CD14-positive monocyte (primary cell): ENCODE results near the gene ACVR1B. TPM values are rescaled to one million over a fixed set of nuclear protein-coding genes. Genes with fewer than 3 reads are reported as not detected.

Source experiments
- DNase-seq, 3 donors: peaks; one replicate each; pipeline ENCODE4 v3.0.0-alpha.2; 2011 to 2022
- H2AFZ ChIP-seq: 2 replicates; pipeline ENCODE4 v1.6.0; 2012; ENCODE audit warnings: mild to moderate bottlenecking, low read depth, low read length, inconsistent platforms; ENCODE audit not compliant: insufficient read depth, poor library complexity, severe bottlenecking
- H3K27ac ChIP-seq, 2 donors: 1 replicate in 1 of 2; 2 replicates in 1 of 2; pipeline ENCODE4 v1.5.1; 2012 to 2013; ENCODE audit warnings: low read length in 2 of 2, control low read depth in 1 of 2, inconsistent platforms in 1 of 2, low read depth in 1 of 2, mild to moderate bottlenecking in 1 of 2
- H3K27me3 ChIP-seq, 2 donors: one replicate each; pipeline versions ENCODE4 v1.6.0 to v1.6.1; 2011 to 2013; ENCODE audit warnings: low read length in 2 of 2; ENCODE audit not compliant: control insufficient read depth in 2 of 2, insufficient read depth in 2 of 2
- H3K36me3 ChIP-seq, 2 donors: replicated peaks in 1 of 2; 1 replicate in 1 of 2; 2 replicates in 1 of 2; pipeline versions ENCODE4 v1.5.1 to v1.6.1; 2012 to 2013; ENCODE audit warnings: low read length in 2 of 2, control low read depth in 1 of 2, inconsistent platforms in 1 of 2, mild to moderate bottlenecking in 1 of 2; ENCODE audit not compliant: insufficient read depth in 2 of 2, control insufficient read depth in 1 of 2
- H3K4me1 ChIP-seq, 2 donors: 1 replicate in 1 of 2; 2 replicates in 1 of 2; pipeline versions ENCODE4 v1.5.1 to v1.6.1; 2012 to 2013; ENCODE audit warnings: low read length in 2 of 2, control low read depth in 1 of 2, inconsistent platforms in 1 of 2, mild to moderate bottlenecking in 1 of 2, moderate library complexity in 1 of 2; ENCODE audit not compliant: insufficient read depth in 2 of 2, control insufficient read depth in 1 of 2
- H3K4me2 ChIP-seq: replicated peaks from 2 replicates; pipeline ENCODE3; 2012; ENCODE audit warnings: low read length, moderate library complexity, mild to moderate bottlenecking; ENCODE audit not compliant: poor library complexity, severe bottlenecking; ENCODE audit errors: extremely low read depth
- H3K4me3 ChIP-seq, 3 experiments: fragments of 200-600 bp in 1 of 3; sonication (generic) in 1 of 3; replicated peaks in 1 of 3; 1 replicate in 2 of 3; 2 replicates in 1 of 3; pipeline ENCODE4 v1.5.1; 2011 to 2013; ENCODE audit warnings: low read length in 3 of 3, mild to moderate bottlenecking in 3 of 3, control low read depth in 2 of 3, low read depth in 2 of 3, inconsistent platforms in 1 of 3, moderate library complexity in 1 of 3
- H3K79me2 ChIP-seq: 2 replicates; pipeline ENCODE4 v1.6.0; 2012; ENCODE audit warnings: mild to moderate bottlenecking, control low read depth, inconsistent platforms, low read length, moderate library complexity; ENCODE audit not compliant: insufficient read depth
- H3K9ac ChIP-seq: 2 replicates; pipeline ENCODE4 v1.6.0; 2017; ENCODE audit warnings: low read length, mild to moderate bottlenecking; ENCODE audit not compliant: insufficient read depth, poor library complexity, severe bottlenecking
- H3K9me3 ChIP-seq, 2 donors: replicated peaks in 1 of 2; 1 replicate in 1 of 2; 2 replicates in 1 of 2; pipeline versions ENCODE4 v1.5.1 to v1.6.1; 2012 to 2013; ENCODE audit warnings: low read length in 2 of 2, control low read depth in 1 of 2; ENCODE audit not compliant: control insufficient read depth in 1 of 2, insufficient read depth in 1 of 2
- H4K20me1 ChIP-seq: 2 replicates; pipeline ENCODE4 v1.6.0; 2012; ENCODE audit warnings: mild to moderate bottlenecking, low read length, control low read depth, moderate library complexity; ENCODE audit not compliant: insufficient read depth
- H3K27ac Mint-ChIP-seq, 7 donors: one replicate each; pipeline ENCODE4 v1.8.0; 2020; ENCODE audit warnings: mild to moderate bottlenecking in 7 of 7, mixed read lengths in 7 of 7, moderate library complexity in 6 of 7, inconsistent platforms in 2 of 7
- H3K27me3 Mint-ChIP-seq, 3 donors: one replicate each; pipeline ENCODE4 v1.8.0; 2021 to 2022; ENCODE audit warnings: low read depth in 3 of 3, mild to moderate bottlenecking in 3 of 3, mixed read lengths in 3 of 3, moderate library complexity in 3 of 3, inconsistent platforms in 1 of 3
- H3K36me3 Mint-ChIP-seq, 2 donors: one replicate each; pipeline ENCODE4 v1.8.0; 2020; ENCODE audit warnings: mixed read lengths in 2 of 2, inconsistent platforms in 1 of 2, mild to moderate bottlenecking in 1 of 2
- H3K4me1 Mint-ChIP-seq: one replicate; pipeline ENCODE4 v1.8.0; 2020; ENCODE audit warnings: mild to moderate bottlenecking, mixed read lengths
- H3K4me3 Mint-ChIP-seq, 2 donors: one replicate each; pipeline ENCODE4 v1.8.0; 2020; ENCODE audit warnings: mild to moderate bottlenecking in 2 of 2, mixed read lengths in 2 of 2, moderate library complexity in 1 of 2
- H3K9me3 Mint-ChIP-seq, 7 donors: one replicate each; pipeline ENCODE4 v1.8.0; 2020 to 2022; ENCODE audit warnings: mixed read lengths in 7 of 7, mild to moderate bottlenecking in 6 of 7, moderate library complexity in 6 of 7, inconsistent platforms in 2 of 7
- CTCF ChIP-seq: fragments of 200-600 bp; IDR thresholded peaks from one replicate; pipeline ENCODE4 v1.8.0; 2022; ENCODE audit warnings: antibody characterized with exemption, mild to moderate bottlenecking
- WGBS: methylation state at CpG from one replicate; pipeline ENCODE4 v1.1.5; 2013; ENCODE audit warnings: missing lambda C conversion rate; ENCODE audit not compliant: insufficient coverage; 5-methylcytosine and 5-hydroxymethylcytosine counted together
- intact Hi-C, 2 donors: fragments of 100-400 bp; cut with micrococcal nuclease; formaldehyde crosslinking; loops; one replicate each; pipeline versions ENCODE4 v1.15.0 to v1.15.1; 2023
- polyA plus RNA-seq, 3 donors: library from polyadenylated mRNA; depleted of rRNA in 1 of 3; unstranded in 2 of 3; stranded (reverse) in 1 of 3; fragments of 300-500 nt in 2 of 3; fragments of >200 nt in 1 of 3; fragmentation: Illumina TruSeq in 2 of 3; gene quantifications; 1 replicate in 2 of 3; 2 replicates in 1 of 3; pipeline ENCODE4 v1.2.3, GENCODE V29; 2012 to 2021

ACVR1B gene
- polyA plus RNA-seq, 3 donors: 1.8 to 18.5 (median 3.9) TPM

DNA sequence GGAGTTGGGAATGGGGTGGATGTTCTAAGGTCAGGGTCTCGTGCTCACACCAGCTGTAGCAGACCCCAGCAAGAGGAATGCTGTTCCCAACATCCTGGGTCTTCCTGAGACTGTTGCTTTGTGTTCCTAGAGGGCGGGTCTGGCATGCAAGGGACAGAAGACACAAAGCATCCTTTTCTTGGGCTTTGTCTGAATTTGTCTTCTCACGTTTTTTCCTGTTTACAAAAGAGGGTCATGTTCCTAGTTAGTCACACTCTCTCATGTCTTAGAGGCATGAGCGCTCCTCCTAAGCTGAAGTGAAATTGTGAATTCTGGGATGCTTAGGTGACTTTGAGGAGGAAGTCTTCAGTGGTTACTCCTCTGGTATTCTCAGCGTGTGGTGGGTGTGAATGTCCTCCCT, 45.6 kb downstream of the ACVR1B start:
- Mint-ChIP-seq H3K9me3 (peaks cover 0 to 4% (median 0%) of the 10 kb centered on the region in 7 donors), H3K4me3 (no peak overlapping the region), H3K27ac (peak overlapping the region in 1 of 7 donors; percentile 28), H3K27me3 (peaks cover 0 to 7% (median 2%) of the 10 kb centered on the region in 3 donors), H3K4me1 (peaks cover 11% of the 10 kb centered on the region), H3K36me3 (peaks cover 69 to 82% of the 10 kb centered on the region in 2 donors)
- Histone ChIP-seq H3K36me3 (peaks cover 42 to 70% of the 10 kb centered on the region in 2 donors), H3K9ac (no peak overlapping the region), H3K9me3 (no peaks in the 10 kb centered on the region), H3K4me2 (no peak overlapping the region), H3K79me2 (no peaks in the 10 kb centered on the region), H3K4me3 (no peak overlapping the region), H2AFZ (no peak overlapping the region), H3K27me3 (no peaks in the 10 kb centered on the region), H3K4me1 (peaks cover 0 to 2% of the 10 kb centered on the region in 2 donors), H4K20me1 (peaks cover 43% of the 10 kb centered on the region), H3K27ac (no peak overlapping the region)
- intact Hi-C loops: no loop called here
- DNase-seq: no peak
- TF ChIP-seq CTCF: no peak
- 100% methylated on average over 3 of the region's 5 CpGs for WGBS

DNA sequence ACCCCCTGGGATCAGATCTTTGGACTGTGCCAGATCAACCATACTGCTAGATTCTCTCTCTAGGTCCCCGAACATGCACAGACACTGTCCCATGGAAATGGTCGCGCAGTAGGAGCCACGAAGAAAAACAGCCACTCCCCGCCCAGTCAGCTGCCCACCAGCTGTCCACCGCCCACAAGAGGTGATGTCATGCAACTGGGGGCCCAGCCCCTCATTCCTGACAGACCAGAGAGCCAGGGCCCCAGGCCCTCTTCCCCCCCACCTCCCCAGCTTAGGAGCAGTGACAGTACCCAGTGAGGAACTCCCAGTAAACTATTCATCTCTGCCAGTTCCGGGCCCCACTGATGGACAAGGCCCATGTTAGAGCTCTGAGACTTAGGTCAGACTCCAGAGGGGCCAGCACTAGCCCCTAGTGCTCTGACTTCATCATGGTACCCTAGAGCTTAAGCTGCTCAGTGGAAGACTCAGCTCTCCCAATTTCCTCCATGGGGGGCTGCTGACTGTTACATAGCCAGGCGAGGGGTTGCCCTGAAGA, 51.6 kb downstream of the ACVR1B start:
- 89% methylated on average over 7 of the region's 8 CpGs for WGBS
- Mint-ChIP-seq H3K36me3 (peaks cover 36 to 41% of the 10 kb centered on the region in 2 donors), H3K4me3 (no peak overlapping the region), H3K4me1 (peaks cover 40% of the 10 kb centered on the region), H3K9me3 (peaks cover 0 to 13% (median 7%) of the 10 kb centered on the region in 7 donors), H3K27me3 (peaks cover 21 to 37% (median 31%) of the 10 kb centered on the region in 3 donors), H3K27ac (peak overlapping the region in 2 of 7 donors; percentile 8 to 46)
- Histone ChIP-seq H3K4me3 (no peak overlapping the region), H3K27me3 (peaks cover 3 to 18% of the 10 kb centered on the region in 2 donors), H3K9me3 (no peaks in the 10 kb centered on the region), H4K20me1 (peaks cover 12% of the 10 kb centered on the region), H3K4me2 (no peak overlapping the region), H3K27ac (no peak overlapping the region), H2AFZ (no peak overlapping the region), H3K36me3 (peaks cover 5 to 18% of the 10 kb centered on the region in 2 donors), H3K9ac (no peak overlapping the region), H3K79me2 (no peaks in the 10 kb centered on the region), H3K4me1 (peaks cover 32 to 42% of the 10 kb centered on the region in 2 donors)
- no peak for TF ChIP-seq CTCF
- intact Hi-C loops: no loop called here
- no peak for DNase-seq
